ENCODE results near the gene YIPF2. TPM values are rescaled to one million over a fixed set of nuclear protein-coding genes. Genes with fewer than 3 reads are reported as not detected.

The YIPF2 gene
- polyA plus RNA-seq, 3 donors: 12.3 to 25.2 (median 15.5) TPM

DNA sequence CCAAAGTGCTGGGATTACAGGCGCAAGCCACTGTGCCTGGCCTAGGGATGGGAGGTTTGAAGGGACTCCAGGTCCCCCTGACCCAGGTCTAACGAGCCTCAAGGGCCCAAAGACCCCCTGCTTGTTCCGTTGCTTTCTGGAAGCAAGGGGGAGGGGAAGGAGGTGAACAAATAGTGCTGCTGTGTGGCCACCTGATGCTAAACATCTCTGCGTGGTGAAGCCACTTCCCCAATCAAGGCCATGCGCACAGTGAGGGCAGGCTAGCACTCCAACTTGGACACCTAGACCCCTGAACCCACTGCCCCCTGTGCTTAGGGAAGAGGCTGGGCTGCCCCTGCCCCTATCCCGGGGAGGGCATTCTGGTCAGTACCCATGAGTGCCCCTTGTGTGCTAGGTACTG is 33.1 kb downstream of the YIPF2 start:
- peaks cover 7 to 11% of the 10 kb centered on the region in 2 donors for H3K4me1 ChIP-seq (ENCODE audit: control insufficient read depth in 1 of 2, insufficient read depth in 2 of 2, low read length in 2 of 2)
- Mint-ChIP-seq H3K4me1 (peaks cover 11% of the 10 kb centered on the region), H3K36me3 (peaks cover 0 to 15% of the 10 kb centered on the region in 2 donors), H3K27ac (no peak overlapping the region), H3K4me3 (no peak overlapping the region), H3K9me3 (peaks cover 0 to 2% (median 0%) of the 10 kb centered on the region in 7 donors), H3K27me3 (ENCODE audit: low read depth in 3 of 3) (peaks cover 0 to 1% (median 0%) of the 10 kb centered on the region in 3 donors)
- H3K9me3 ChIP-seq (replicated peaks in 1 of 2; ENCODE audit: control insufficient read depth in 1 of 2, insufficient read depth in 1 of 2, low read length in 2 of 2): no peaks in the 10 kb centered on the region
- H3K9ac ChIP-seq (ENCODE audit: insufficient read depth, low read length, poor library complexity, severe bottlenecking): no peak overlapping the region
- H3K4me2 ChIP-seq (replicated peaks; ENCODE audit: extremely low read depth, low read length, poor library complexity, severe bottlenecking): no peak overlapping the region
- H3K27ac ChIP-seq (ENCODE audit: low read depth in 1 of 2, low read length in 2 of 2): no peak overlapping the region
- no peaks in the 10 kb centered on the region for H3K36me3 ChIP-seq (replicated peaks in 1 of 2; ENCODE audit: control insufficient read depth in 1 of 2, insufficient read depth in 2 of 2, low read length in 2 of 2)
- H3K79me2 ChIP-seq (ENCODE audit: insufficient read depth, low read length): peaks cover 11% of the 10 kb centered on the region
- no peak for DNase-seq
- no peak overlapping the region for H3K4me3 ChIP-seq (replicated peaks in 1 of 3; ENCODE audit: low read depth in 2 of 3, low read length in 3 of 3)
- H2AFZ ChIP-seq (ENCODE audit: insufficient read depth, low read depth, low read length, poor library complexity, severe bottlenecking): no peak overlapping the region
- 80% methylated on average over 6 of the region's 6 CpGs for WGBS (ENCODE audit: insufficient coverage)
- peaks cover 62% of the 10 kb centered on the region for H4K20me1 ChIP-seq (ENCODE audit: insufficient read depth, low read length)
- TF ChIP-seq, protein P1, sequence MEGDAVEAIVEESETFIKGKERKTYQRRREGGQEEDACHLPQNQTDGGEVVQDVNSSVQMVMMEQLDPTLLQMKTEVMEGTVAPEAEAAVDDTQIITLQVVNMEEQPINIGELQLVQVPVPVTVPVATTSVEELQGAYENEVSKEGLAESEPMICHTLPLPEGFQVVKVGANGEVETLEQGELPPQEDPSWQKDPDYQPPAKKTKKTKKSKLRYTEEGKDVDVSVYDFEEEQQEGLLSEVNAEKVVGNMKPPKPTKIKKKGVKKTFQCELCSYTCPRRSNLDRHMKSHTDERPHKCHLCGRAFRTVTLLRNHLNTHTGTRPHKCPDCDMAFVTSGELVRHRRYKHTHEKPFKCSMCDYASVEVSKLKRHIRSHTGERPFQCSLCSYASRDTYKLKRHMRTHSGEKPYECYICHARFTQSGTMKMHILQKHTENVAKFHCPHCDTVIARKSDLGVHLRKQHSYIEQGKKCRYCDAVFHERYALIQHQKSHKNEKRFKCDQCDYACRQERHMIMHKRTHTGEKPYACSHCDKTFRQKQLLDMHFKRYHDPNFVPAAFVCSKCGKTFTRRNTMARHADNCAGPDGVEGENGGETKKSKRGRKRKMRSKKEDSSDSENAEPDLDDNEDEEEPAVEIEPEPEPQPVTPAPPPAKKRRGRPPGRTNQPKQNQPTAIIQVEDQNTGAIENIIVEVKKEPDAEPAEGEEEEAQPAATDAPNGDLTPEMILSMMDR (IDR thresholded peaks at IDR 0.05): no peak
- no peaks in the 10 kb centered on the region for H3K27me3 ChIP-seq (ENCODE audit: control insufficient read depth in 2 of 2, insufficient read depth in 2 of 2, low read length in 2 of 2)
- intact Hi-C loops (cut with micrococcal nuclease): no loop called here

DNA sequence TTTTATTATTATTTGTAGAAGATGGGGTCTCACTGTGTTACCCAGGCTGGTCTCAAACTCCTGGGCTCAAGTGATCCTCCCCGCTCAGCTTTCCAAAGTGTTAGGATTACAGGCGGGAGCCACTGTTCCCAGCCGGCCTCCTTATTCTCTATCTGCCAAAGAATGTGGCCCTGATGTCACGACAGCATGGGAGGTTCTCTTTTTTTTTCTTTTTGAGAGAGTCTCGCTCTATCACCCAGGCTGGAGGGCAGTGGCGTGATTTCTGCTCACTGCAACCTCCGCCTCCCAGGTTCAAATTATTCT is 33.6 kb downstream of the YIPF2 start:
- no peak for DNase-seq
- Histone ChIP-seq H3K4me2 (replicated peaks; ENCODE audit: extremely low read depth, low read length, poor library complexity, severe bottlenecking) (no peak overlapping the region), H3K27me3 (ENCODE audit: control insufficient read depth in 2 of 2, insufficient read depth in 2 of 2, low read length in 2 of 2) (no peaks in the 10 kb centered on the region), H3K9ac (ENCODE audit: insufficient read depth, low read length, poor library complexity, severe bottlenecking) (no peak overlapping the region), H3K79me2 (ENCODE audit: insufficient read depth, low read length) (peaks cover 11% of the 10 kb centered on the region), H3K9me3 (replicated peaks in 1 of 2; ENCODE audit: control insufficient read depth in 1 of 2, insufficient read depth in 1 of 2, low read length in 2 of 2) (no peaks in the 10 kb centered on the region), H3K4me3 (replicated peaks in 1 of 3; ENCODE audit: low read depth in 2 of 3, low read length in 3 of 3) (no peak overlapping the region), H4K20me1 (ENCODE audit: insufficient read depth, low read length) (peaks cover 59% of the 10 kb centered on the region), H3K36me3 (replicated peaks in 1 of 2; ENCODE audit: control insufficient read depth in 1 of 2, insufficient read depth in 2 of 2, low read length in 2 of 2) (no peaks in the 10 kb centered on the region), H3K27ac (ENCODE audit: low read depth in 1 of 2, low read length in 2 of 2) (no peak overlapping the region), H3K4me1 (ENCODE audit: control insufficient read depth in 1 of 2, insufficient read depth in 2 of 2, low read length in 2 of 2) (peaks cover 7 to 11% of the 10 kb centered on the region in 2 donors), H2AFZ (ENCODE audit: insufficient read depth, low read depth, low read length, poor library complexity, severe bottlenecking) (no peak overlapping the region)
- Mint-ChIP-seq H3K9me3 (peaks cover 0 to 2% (median 0%) of the 10 kb centered on the region in 7 donors), H3K4me3 (no peak overlapping the region), H3K27me3 (ENCODE audit: low read depth in 3 of 3) (peaks cover 0 to 1% (median 0%) of the 10 kb centered on the region in 3 donors), H3K4me1 (peaks cover 11% of the 10 kb centered on the region), H3K36me3 (peaks cover 0 to 15% of the 10 kb centered on the region in 2 donors), H3K27ac (no peak overlapping the region)
- TF ChIP-seq, protein P1 (IDR thresholded peaks at IDR 0.05): no peak
- intact Hi-C loops (cut with micrococcal nuclease): no loop called here
- WGBS (ENCODE audit: insufficient coverage): 33% methylated on average over 1 of the region's 7 CpGs
